ENCODE results near the gene PDZD7.

DNA sequence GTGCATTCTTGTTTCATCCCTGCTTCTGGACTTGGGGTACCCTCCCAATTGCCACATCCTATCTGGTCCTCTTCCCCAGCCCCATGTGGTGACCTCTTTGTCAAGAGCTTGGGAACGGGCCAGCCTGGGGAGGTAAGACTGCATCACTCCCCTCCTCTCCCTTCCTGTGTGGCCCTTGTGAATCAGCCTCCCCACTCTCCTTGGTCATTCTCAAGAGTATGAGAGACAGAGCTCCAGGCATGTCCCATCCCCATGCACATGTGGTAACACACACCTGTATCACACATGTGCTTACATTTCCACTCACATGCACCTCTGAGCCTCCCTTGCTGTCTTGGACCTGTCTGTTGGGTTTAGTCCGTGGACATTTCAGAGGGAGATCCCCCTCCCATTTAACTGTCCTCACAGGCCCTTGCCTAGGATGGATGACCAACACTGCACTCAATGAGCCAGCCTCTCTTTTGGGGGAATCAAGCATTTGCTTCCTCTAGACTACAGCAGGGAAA, 46.2 kb downstream of the PDZD7 start:
- TF ChIP-seq, protein P1, sequence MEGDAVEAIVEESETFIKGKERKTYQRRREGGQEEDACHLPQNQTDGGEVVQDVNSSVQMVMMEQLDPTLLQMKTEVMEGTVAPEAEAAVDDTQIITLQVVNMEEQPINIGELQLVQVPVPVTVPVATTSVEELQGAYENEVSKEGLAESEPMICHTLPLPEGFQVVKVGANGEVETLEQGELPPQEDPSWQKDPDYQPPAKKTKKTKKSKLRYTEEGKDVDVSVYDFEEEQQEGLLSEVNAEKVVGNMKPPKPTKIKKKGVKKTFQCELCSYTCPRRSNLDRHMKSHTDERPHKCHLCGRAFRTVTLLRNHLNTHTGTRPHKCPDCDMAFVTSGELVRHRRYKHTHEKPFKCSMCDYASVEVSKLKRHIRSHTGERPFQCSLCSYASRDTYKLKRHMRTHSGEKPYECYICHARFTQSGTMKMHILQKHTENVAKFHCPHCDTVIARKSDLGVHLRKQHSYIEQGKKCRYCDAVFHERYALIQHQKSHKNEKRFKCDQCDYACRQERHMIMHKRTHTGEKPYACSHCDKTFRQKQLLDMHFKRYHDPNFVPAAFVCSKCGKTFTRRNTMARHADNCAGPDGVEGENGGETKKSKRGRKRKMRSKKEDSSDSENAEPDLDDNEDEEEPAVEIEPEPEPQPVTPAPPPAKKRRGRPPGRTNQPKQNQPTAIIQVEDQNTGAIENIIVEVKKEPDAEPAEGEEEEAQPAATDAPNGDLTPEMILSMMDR (IDR thresholded peaks at IDR 0.05), result no peak
- no peak for TF ChIP-seq EZH2 (IDR thresholded peaks at IDR 0.05)
